Urinary bladder (tissue), 4 donors: ENCODE data around the gene CDH11. TPM values are rescaled to one million over a fixed set of nuclear protein-coding genes. Genes with fewer than 3 reads are reported as not detected.

Experiments used
- DNase-seq: peaks from one replicate; pipeline ENCODE4 v3.0.0-alpha.2; 2015; ENCODE audit errors: extremely low spot score
- H3K27ac ChIP-seq: one replicate; pipeline ENCODE4 v1.5.1; 2013; ENCODE audit warnings: low read depth, mild to moderate bottlenecking, moderate library complexity
- H3K36me3 ChIP-seq: one replicate; pipeline ENCODE4 v1.6.1; 2013; ENCODE audit warnings: mild to moderate bottlenecking, moderate library complexity; ENCODE audit not compliant: insufficient read depth
- H3K4me1 ChIP-seq: one replicate; pipeline ENCODE4 v1.6.1; 2013; ENCODE audit warnings: mild to moderate bottlenecking, moderate library complexity; ENCODE audit not compliant: insufficient read depth
- H3K4me3 ChIP-seq: one replicate; pipeline ENCODE4 v1.5.1; 2013; ENCODE audit warnings: low read depth, low read length
- WGBS: extraction: QIAGEN DNeasy Blood & Tissue Kit; methylation state at CpG from one replicate; pipeline ENCODE4 v1.1.7; 2013; 5-methylcytosine and 5-hydroxymethylcytosine counted together
- polyA plus RNA-seq: library from polyadenylated mRNA; stranded (reverse); fragments of 200-250 nt; gene quantifications from one replicate; pipeline ENCODE4 v1.2.3, GENCODE V29; 2013
- total RNA-seq: library from RNA; depleted of rRNA; stranded (reverse); fragments of >200 nt; gene quantifications from one replicate; pipeline ENCODE4 v1.2.3, GENCODE V29; 2014
- donor health status: healthy with polysubstance abuse.
- donor health status: healthy.

Gene CDH11
- total and polyA plus RNA-seq, 2 donors, result 71.9 to 428 TPM

GRCh38 chr16:64957246-64957645 is 164.6 kb downstream of the CDH11 start:
- H3K4me3 ChIP-seq, result no peak overlapping the region
- no peaks in the 10 kb centered on the region for H3K36me3 ChIP-seq
- H3K4me1 ChIP-seq, result no peaks in the 10 kb centered on the region
- DNase-seq, result no peak
- 80% methylated on average over 3 of the region's 3 CpGs for whole genome bisulfite sequencing
- H3K27ac ChIP-seq, result no peak overlapping the region

GRCh38 chr16:64952177-64952576 is 169.7 kb downstream of the CDH11 start:
- no peak for DNase-seq
- Histone ChIP-seq H3K36me3 (no peaks in the 10 kb centered on the region), H3K4me3 (no peak overlapping the region), H3K4me1 (no peaks in the 10 kb centered on the region), H3K27ac (no peak overlapping the region)

GRCh38 chr16:64951193-64951592 is 170.7 kb downstream of the CDH11 start:
- DNase-seq, result no peak
- Histone ChIP-seq H3K4me1 (no peaks in the 10 kb centered on the region), H3K4me3 (no peak overlapping the region), H3K27ac (no peak overlapping the region), H3K36me3 (no peaks in the 10 kb centered on the region)
- 92% methylated on average over 8 of the region's 8 CpGs for WGBS

GRCh38 chr16:64950731-64951130 is 171.1 kb downstream of the CDH11 start:
- no peak overlapping the region for H3K4me3 ChIP-seq
- WGBS, result 97% methylated on average over 25 of the region's 25 CpGs
- no peak overlapping the region for H3K27ac ChIP-seq
- DNase-seq, result no peak
- no peaks in the 10 kb centered on the region for H3K4me1 ChIP-seq
- H3K36me3 ChIP-seq, result no peaks in the 10 kb centered on the region

GRCh38 chr16:64950262-64950661 is 171.6 kb downstream of the CDH11 start:
- no peak overlapping the region for H3K27ac ChIP-seq
- H3K4me1 ChIP-seq, result no peaks in the 10 kb centered on the region
- no peaks in the 10 kb centered on the region for H3K36me3 ChIP-seq
- no peak for DNase-seq
- no peak overlapping the region for H3K4me3 ChIP-seq
- WGBS, result 95% methylated on average over 7 of the region's 7 CpGs

GRCh38 chr16:64948056-64948455 is 173.8 kb downstream of the CDH11 start:
- 71% methylated on average over 1 of the region's 1 CpG for WGBS
- Histone ChIP-seq H3K36me3 (no peaks in the 10 kb centered on the region), H3K27ac (no peak overlapping the region), H3K4me1 (no peaks in the 10 kb centered on the region), H3K4me3 (no peak overlapping the region)
- DNase-seq, result no peak

GRCh38 chr16:64947651-64948050 is 174.2 kb downstream of the CDH11 start:
- Histone ChIP-seq H3K27ac (no peak overlapping the region), H3K4me1 (no peaks in the 10 kb centered on the region), H3K36me3 (no peaks in the 10 kb centered on the region), H3K4me3 (no peak overlapping the region)
- WGBS, result 90% methylated on average over 12 of the region's 12 CpGs
- DNase-seq, result no peak

- 44% methylated on average over 2 of the region's 2 CpGs for WGBS
- Histone ChIP-seq H3K36me3 (no peaks in the 10 kb centered on the region), H3K27ac (no peak overlapping the region), H3K4me3 (no peak overlapping the region), H3K4me1 (no peaks in the 10 kb centered on the region)
- no peak for DNase-seq
These were observed 188.0 kb downstream of the CDH11 start for GRCh38 chr16:64933885-64934284.

GRCh38 chr16:64926476-64926875 is 195.4 kb downstream of the CDH11 start:
- no peaks in the 10 kb centered on the region for H3K36me3 ChIP-seq
- H3K27ac ChIP-seq, result no peak overlapping the region
- no peak for DNase-seq
- 96% methylated on average over 4 of the region's 4 CpGs for WGBS
- no peak overlapping the region for H3K4me3 ChIP-seq
- H3K4me1 ChIP-seq, result no peaks in the 10 kb centered on the region

GRCh38 chr16:64925166-64925565 is 196.7 kb downstream of the CDH11 start:
- H3K36me3 ChIP-seq, result no peaks in the 10 kb centered on the region
- no peaks in the 10 kb centered on the region for H3K4me1 ChIP-seq
- no peak overlapping the region for H3K4me3 ChIP-seq
- no peak for DNase-seq
- H3K27ac ChIP-seq, result no peak overlapping the region

- no peak overlapping the region for H3K4me3 ChIP-seq
- no peak overlapping the region for H3K27ac ChIP-seq
- no peaks in the 10 kb centered on the region for H3K36me3 ChIP-seq
- no peaks in the 10 kb centered on the region for H3K4me1 ChIP-seq
- no peak for DNase-seq
- 50% methylated on average over 2 of the region's 2 CpGs for WGBS
These were observed 197.8 kb downstream of the CDH11 start for GRCh38 chr16:64924086-64924485.

- DNase-seq, result no peak
- no peaks in the 10 kb centered on the region for H3K36me3 ChIP-seq
- no peak overlapping the region for H3K4me3 ChIP-seq
- WGBS, result 41% methylated on average over 2 of the region's 2 CpGs
- no peaks in the 10 kb centered on the region for H3K4me1 ChIP-seq
- H3K27ac ChIP-seq, result no peak overlapping the region
These were observed 201.8 kb downstream of the CDH11 start for GRCh38 chr16:64919929-64920607.

- no peaks in the 10 kb centered on the region for H3K36me3 ChIP-seq
- 77% methylated on average over 1 of the region's 1 CpG for WGBS
- no peaks in the 10 kb centered on the region for H3K4me1 ChIP-seq
- no peak overlapping the region for H3K4me3 ChIP-seq
- no peak overlapping the region for H3K27ac ChIP-seq
- DNase-seq, result no peak
These were observed 202.7 kb downstream of the CDH11 start for GRCh38 chr16:64919141-64919540.

GRCh38 chr16:64916051-64916450 is 205.8 kb downstream of the CDH11 start:
- Histone ChIP-seq H3K36me3 (no peaks in the 10 kb centered on the region), H3K27ac (no peak overlapping the region), H3K4me3 (no peak overlapping the region), H3K4me1 (no peaks in the 10 kb centered on the region)
- WGBS, result 73% methylated on average over 2 of the region's 2 CpGs
- DNase-seq, result no peak

- H3K4me1 ChIP-seq, result no peaks in the 10 kb centered on the region
- H3K27ac ChIP-seq, result no peak overlapping the region
- peak; percentile 37 for DNase-seq
- H3K4me3 ChIP-seq, result no peak overlapping the region
- 26% methylated on average over 6 of the region's 6 CpGs for WGBS
- no peaks in the 10 kb centered on the region for H3K36me3 ChIP-seq
These were observed 211.5 kb downstream of the CDH11 start for GRCh38 chr16:64910356-64910755.
